ENCODE data around the gene VWA3B.

The VWA3B gene

GRCh38 chr2:98172951-98173350 is 86.0 kb downstream of the VWA3B start:
- no peaks in the 10 kb centered on the region for H3K36me3 ChIP-seq (replicated peaks)
- in situ Hi-C loops (cut with HindIII; ENCODE audit: low pct_ligation_motif_present, low sequenced_read_pairs) = no loop called here
- peaks cover 7% of the 10 kb centered on the region for H3K27me3 ChIP-seq (replicated peaks)
- no peak for TF ChIP-seq CTCF (IDR thresholded peaks at IDR 0.05; ENCODE audit: low read depth, low read length, missing control alignments)
- no peak overlapping the region for H3K27ac ChIP-seq
- no peak overlapping the region for H3K4me3 ChIP-seq (ENCODE audit: low read depth, low read length)
- DNase-seq = no peak

GRCh38 chr2:98175811-98176210 is 88.8 kb downstream of the VWA3B start:
- in situ Hi-C loops (cut with HindIII; ENCODE audit: low pct_ligation_motif_present, low sequenced_read_pairs) = no loop called here
- H3K27ac ChIP-seq = no peak overlapping the region

GRCh38 chr2:98177286-98177685 is 90.3 kb downstream of the VWA3B start:
- Histone ChIP-seq H3K27ac (no peak overlapping the region), H3K36me3 (replicated peaks) (no peaks in the 10 kb centered on the region), H3K27me3 (replicated peaks) (peaks cover 11% of the 10 kb centered on the region), H3K4me3 (ENCODE audit: low read depth, low read length) (no peak overlapping the region)
- in situ Hi-C loops (cut with HindIII; ENCODE audit: low pct_ligation_motif_present, low sequenced_read_pairs) = no loop called here
- TF ChIP-seq CTCF (IDR thresholded peaks at IDR 0.05; ENCODE audit: low read depth, low read length, missing control alignments) = no peak
- DNase-seq = no peak

More at GRCh38 chr2:98175811-98176210, 88.8 kb downstream of the VWA3B start:
- Histone ChIP-seq H3K36me3 (replicated peaks) (no peaks in the 10 kb centered on the region), H3K27me3 (replicated peaks) (peaks cover 11% of the 10 kb centered on the region), H3K4me3 (ENCODE audit: low read depth, low read length) (no peak overlapping the region)
- TF ChIP-seq CTCF (IDR thresholded peaks at IDR 0.05; ENCODE audit: low read depth, low read length, missing control alignments) = no peak
- no peak for DNase-seq

GRCh38 chr2:98177986-98178385 is 91.0 kb downstream of the VWA3B start:
- peaks cover 11% of the 10 kb centered on the region for H3K27me3 ChIP-seq (replicated peaks)
- DNase-seq = no peak
- TF ChIP-seq CTCF (IDR thresholded peaks at IDR 0.05; ENCODE audit: low read depth, low read length, missing control alignments) = no peak
- no peak overlapping the region for H3K4me3 ChIP-seq (ENCODE audit: low read depth, low read length)
- in situ Hi-C loops (cut with HindIII; ENCODE audit: low pct_ligation_motif_present, low sequenced_read_pairs) = no loop called here
- no peaks in the 10 kb centered on the region for H3K36me3 ChIP-seq (replicated peaks)
- no peak overlapping the region for H3K27ac ChIP-seq

GRCh38 chr2:98180456-98180855 is 93.5 kb downstream of the VWA3B start:
- Histone ChIP-seq H3K27ac (no peak overlapping the region), H3K27me3 (replicated peaks) (peaks cover 8% of the 10 kb centered on the region), H3K36me3 (replicated peaks) (no peaks in the 10 kb centered on the region), H3K4me3 (ENCODE audit: low read depth, low read length) (no peak overlapping the region)
- in situ Hi-C loops (cut with HindIII; ENCODE audit: low pct_ligation_motif_present, low sequenced_read_pairs) = no loop called here
- no peak for DNase-seq
- no peak for TF ChIP-seq CTCF (IDR thresholded peaks at IDR 0.05; ENCODE audit: low read depth, low read length, missing control alignments)

- no peak for DNase-seq
- Histone ChIP-seq H3K4me3 (ENCODE audit: low read depth, low read length) (no peak overlapping the region), H3K27ac (no peak overlapping the region), H3K36me3 (replicated peaks) (no peaks in the 10 kb centered on the region), H3K27me3 (replicated peaks) (peaks cover 4% of the 10 kb centered on the region)
- no peak for TF ChIP-seq CTCF (IDR thresholded peaks at IDR 0.05; ENCODE audit: low read depth, low read length, missing control alignments)
- in situ Hi-C loops (cut with HindIII; ENCODE audit: low pct_ligation_motif_present, low sequenced_read_pairs) = no loop called here
Observed at GRCh38 chr2:98181346-98181745, 94.4 kb downstream of the VWA3B start.

Data from brain microvascular endothelial cell (primary cell).